KMS-11 (cell line): ENCODE measurements around the gene CNTN5.

Experiments
- H2AFZ ChIP-seq: fragments of 200-600 bp; sonication (generic); 2 replicates; pipeline ENCODE4 v1.6.1; 2016; ENCODE audit warnings: antibody characterized with exemption, mixed run types, low read depth
- H3K27ac ChIP-seq: fragments of 200-600 bp; sonication (generic); 2 replicates; pipeline ENCODE4 v1.6.1; 2016; ENCODE audit warnings: mild to moderate bottlenecking, mixed run types
- H3K27me3 ChIP-seq: fragments of 200-600 bp; sonication (generic); 2 replicates; pipeline ENCODE4 v1.6.1; 2017; ENCODE audit warnings: mild to moderate bottlenecking, low read depth, mixed run types, moderate library complexity; ENCODE audit not compliant: insufficient read depth
- H3K36me3 ChIP-seq: fragments of 200-600 bp; sonication (generic); 2 replicates; pipeline ENCODE4 v1.6.1; 2017; ENCODE audit warnings: mild to moderate bottlenecking, mixed run types; ENCODE audit not compliant: insufficient read depth
- H3K4me1 ChIP-seq: fragments of 200-600 bp; sonication (generic); 2 replicates; pipeline ENCODE4 v1.6.1; 2016; ENCODE audit warnings: mild to moderate bottlenecking, low read depth, mixed run types; ENCODE audit not compliant: poor library complexity, severe bottlenecking
- H3K4me2 ChIP-seq: fragments of 200-600 bp; sonication (generic); 2 replicates; pipeline ENCODE4 v1.7.0; 2016; ENCODE audit warnings: mild to moderate bottlenecking, mixed run types
- H3K4me3 ChIP-seq: fragments of 200-600 bp; sonication (generic); IDR thresholded peaks from 2 replicates; pipeline ENCODE4 v1.6.1; 2017; ENCODE audit warnings: low read depth, low read length, mixed read lengths; ENCODE audit not compliant: insufficient read depth
- H3K79me2 ChIP-seq: fragments of 200-600 bp; sonication (generic); 2 replicates; pipeline ENCODE4 v1.6.1; 2016; ENCODE audit warnings: low read depth, mixed run types; ENCODE audit not compliant: insufficient read depth
- H3K9ac ChIP-seq: fragments of 200-600 bp; sonication (generic); 2 replicates; pipeline ENCODE4 v1.6.1; 2016; ENCODE audit warnings: mild to moderate bottlenecking, mixed run types
- H4K20me1 ChIP-seq: fragments of 200-600 bp; sonication (generic); 2 replicates; pipeline ENCODE4 v1.6.1; 2016; ENCODE audit warnings: mild to moderate bottlenecking, mixed run types; ENCODE audit not compliant: insufficient read depth
- TF ChIP-seq, protein P1 (sequence below): fragments of 200-600 bp; sonication (generic); conservative IDR thresholded peaks from 2 replicates; pipeline ENCODE4 v1.6.1; 2017; ENCODE audit warnings: low read depth, mild to moderate bottlenecking, antibody characterized with exemption, low read length, moderate library complexity, mixed read lengths

Gene CNTN5

DNA sequence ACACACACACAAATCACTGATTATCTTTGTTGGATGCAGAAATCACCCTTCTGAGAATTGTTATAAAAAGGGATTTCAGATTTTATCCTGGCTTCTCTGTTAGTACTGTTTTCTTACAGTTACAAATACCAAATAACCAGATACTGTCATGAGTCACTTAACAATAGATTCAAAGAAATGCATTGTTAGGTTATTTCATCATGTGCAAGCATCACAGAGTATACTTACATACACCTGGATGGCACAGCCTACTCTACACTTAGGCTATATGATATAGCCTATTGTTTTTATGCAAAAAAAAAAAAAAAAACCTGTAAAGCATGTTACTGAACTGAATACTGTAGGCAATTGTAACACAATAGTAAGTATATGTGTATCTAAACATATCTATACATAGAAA, 1347.1 kb downstream of the CNTN5 start:
- TF ChIP-seq, protein P1, sequence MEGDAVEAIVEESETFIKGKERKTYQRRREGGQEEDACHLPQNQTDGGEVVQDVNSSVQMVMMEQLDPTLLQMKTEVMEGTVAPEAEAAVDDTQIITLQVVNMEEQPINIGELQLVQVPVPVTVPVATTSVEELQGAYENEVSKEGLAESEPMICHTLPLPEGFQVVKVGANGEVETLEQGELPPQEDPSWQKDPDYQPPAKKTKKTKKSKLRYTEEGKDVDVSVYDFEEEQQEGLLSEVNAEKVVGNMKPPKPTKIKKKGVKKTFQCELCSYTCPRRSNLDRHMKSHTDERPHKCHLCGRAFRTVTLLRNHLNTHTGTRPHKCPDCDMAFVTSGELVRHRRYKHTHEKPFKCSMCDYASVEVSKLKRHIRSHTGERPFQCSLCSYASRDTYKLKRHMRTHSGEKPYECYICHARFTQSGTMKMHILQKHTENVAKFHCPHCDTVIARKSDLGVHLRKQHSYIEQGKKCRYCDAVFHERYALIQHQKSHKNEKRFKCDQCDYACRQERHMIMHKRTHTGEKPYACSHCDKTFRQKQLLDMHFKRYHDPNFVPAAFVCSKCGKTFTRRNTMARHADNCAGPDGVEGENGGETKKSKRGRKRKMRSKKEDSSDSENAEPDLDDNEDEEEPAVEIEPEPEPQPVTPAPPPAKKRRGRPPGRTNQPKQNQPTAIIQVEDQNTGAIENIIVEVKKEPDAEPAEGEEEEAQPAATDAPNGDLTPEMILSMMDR = no peak
- H3K27me3 ChIP-seq = no peaks in the 10 kb centered on the region
- no peak overlapping the region for H3K9ac ChIP-seq
- no peak overlapping the region for H3K4me2 ChIP-seq
- no peak overlapping the region for H3K4me3 ChIP-seq
- no peaks in the 10 kb centered on the region for H3K79me2 ChIP-seq
- H3K27ac ChIP-seq = no peak overlapping the region
- no peaks in the 10 kb centered on the region for H3K36me3 ChIP-seq
- no peaks in the 10 kb centered on the region for H3K4me1 ChIP-seq
- H4K20me1 ChIP-seq = no peaks in the 10 kb centered on the region
- no peak overlapping the region for H2AFZ ChIP-seq

DNA sequence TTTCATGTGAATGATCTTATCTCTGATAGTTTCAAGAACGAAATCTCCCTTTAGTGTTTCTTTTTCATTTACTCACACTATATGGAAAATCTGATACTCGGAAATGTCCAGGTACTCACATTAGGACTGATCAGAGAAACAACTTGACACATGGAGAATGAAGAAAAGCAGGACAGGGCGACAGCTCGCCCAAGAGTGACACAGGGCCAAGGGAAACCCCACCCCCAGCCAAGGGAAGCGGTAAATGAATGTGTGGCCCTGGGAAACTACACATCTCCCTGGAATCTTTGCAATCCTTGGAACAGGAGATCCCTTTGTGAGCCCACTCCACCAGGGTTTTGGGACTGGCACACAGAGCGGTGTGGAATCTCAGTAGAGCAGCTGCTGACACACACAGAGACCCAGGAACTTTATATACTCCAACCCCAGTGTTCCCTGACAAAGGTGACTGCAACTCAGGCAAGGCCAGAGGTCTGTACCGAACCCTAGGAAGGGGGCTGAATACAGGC, 1362.7 kb downstream of the CNTN5 start:
- Histone ChIP-seq H3K4me3 (no peak overlapping the region), H2AFZ (no peak overlapping the region), H3K27ac (no peak overlapping the region), H4K20me1 (no peaks in the 10 kb centered on the region), H3K79me2 (no peaks in the 10 kb centered on the region), H3K4me2 (no peak overlapping the region), H3K9ac (no peak overlapping the region), H3K36me3 (no peaks in the 10 kb centered on the region), H3K4me1 (no peaks in the 10 kb centered on the region), H3K27me3 (no peaks in the 10 kb centered on the region)
- TF ChIP-seq, protein P1 = no peak

DNA sequence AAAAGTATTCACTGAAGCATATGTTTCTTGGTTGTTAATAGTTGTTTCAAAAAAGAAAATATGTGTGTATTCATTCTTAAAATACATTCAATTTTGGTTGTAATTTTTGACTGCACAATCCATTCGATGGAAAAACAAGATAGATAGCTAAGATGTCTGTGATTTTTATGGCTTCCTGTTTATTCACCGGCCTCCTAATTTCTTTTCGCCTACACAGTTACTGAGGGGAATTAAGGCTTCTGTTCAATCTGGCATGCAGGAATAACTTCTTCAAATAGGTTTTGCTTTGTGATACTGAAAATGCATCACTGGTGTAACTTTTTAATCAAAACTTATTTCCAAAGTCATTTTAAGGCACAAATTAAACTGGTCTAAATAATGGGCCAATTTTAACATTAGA, 1375.5 kb downstream of the CNTN5 start:
- no peaks in the 10 kb centered on the region for H4K20me1 ChIP-seq
- no peaks in the 10 kb centered on the region for H3K79me2 ChIP-seq
- no peaks in the 10 kb centered on the region for H3K4me1 ChIP-seq
- no peaks in the 10 kb centered on the region for H3K36me3 ChIP-seq
- H3K27me3 ChIP-seq = no peaks in the 10 kb centered on the region
- no peak overlapping the region for H2AFZ ChIP-seq
- no peak overlapping the region for H3K4me2 ChIP-seq
- H3K27ac ChIP-seq = no peak overlapping the region
- no peak overlapping the region for H3K4me3 ChIP-seq
- TF ChIP-seq, protein P1 = no peak
- no peak overlapping the region for H3K9ac ChIP-seq

DNA sequence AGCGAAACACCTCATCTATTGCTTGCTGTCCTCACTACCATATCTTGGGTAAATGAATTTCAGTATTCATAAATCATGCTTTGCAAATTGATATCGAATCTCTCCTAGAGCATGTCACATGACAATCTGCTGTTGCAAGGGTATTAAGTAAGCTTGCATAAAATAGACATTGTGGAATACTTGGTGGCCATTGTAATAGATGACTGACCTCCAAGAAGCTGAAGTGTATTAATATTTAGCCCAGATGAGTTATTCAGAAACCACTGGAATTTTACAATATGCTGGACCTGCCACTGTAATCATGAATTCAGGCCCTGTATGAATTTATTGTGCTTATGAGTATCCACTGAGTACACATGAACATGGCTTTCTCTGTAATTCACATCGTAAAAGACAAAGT, 1376.7 kb downstream of the CNTN5 start:
- no peaks in the 10 kb centered on the region for H3K36me3 ChIP-seq
- no peak overlapping the region for H3K4me3 ChIP-seq
- no peaks in the 10 kb centered on the region for H4K20me1 ChIP-seq
- H2AFZ ChIP-seq = no peak overlapping the region
- TF ChIP-seq, protein P1 = no peak
- H3K27me3 ChIP-seq = no peaks in the 10 kb centered on the region
- H3K79me2 ChIP-seq = no peaks in the 10 kb centered on the region
- no peaks in the 10 kb centered on the region for H3K4me1 ChIP-seq
- no peak overlapping the region for H3K27ac ChIP-seq
- H3K4me2 ChIP-seq = no peak overlapping the region
- H3K9ac ChIP-seq = no peak overlapping the region
